Stimulated activated naive CD8-positive, alpha-beta T cell treated with anti-CD3 and anti-CD28 coated beads, Interleukin-15, Interleukin-2, amounts not matched to agents 100 U/mL and 50 U/mL, for 24 hours (primary cell): ENCODE measurements around the gene KPNA4.
"Not testable (repeated sequence)": the region's sequence is repeated elsewhere in the genome, so short reads cannot be mapped to it uniquely, and the experiment has no call there.

Experiments used
- ATAC-seq: fragments of 150-1000 bp; cut with Tn5 transposase; one replicate; pipeline ENCODE4 v1.10.0; 2021
- DNase-seq: peaks from one replicate; pipeline ENCODE4 v3.0.0; 2021

Gene KPNA4

GRCh38 chr3:160569894-160570652 lies 4.7 kb upstream of the KPNA4 start:
- ATAC-seq, result no peak
- no peak for DNase-seq

DNA sequence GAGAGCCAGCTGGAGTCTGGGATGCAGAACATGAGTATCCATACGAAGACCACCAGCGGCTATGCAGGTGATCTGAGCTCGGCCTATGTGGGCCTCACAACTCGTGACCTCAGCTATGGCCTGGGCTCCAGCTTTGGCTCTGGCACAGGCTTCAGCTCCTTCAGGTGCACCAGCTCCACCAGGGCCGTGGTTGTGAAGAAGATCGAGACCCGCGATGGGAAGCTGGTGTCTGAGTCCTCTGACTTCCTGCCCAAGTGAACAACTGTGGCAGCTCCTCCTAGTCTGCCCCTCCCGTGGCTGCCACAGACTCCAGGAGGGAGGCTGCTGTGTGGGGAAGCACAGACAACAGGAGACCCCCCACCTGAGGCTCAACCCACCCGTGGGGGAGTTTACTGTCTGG lies 3.6 kb upstream of the KPNA4 start:
- DNase-seq (no peak), ATAC-seq (no peak)

DNA sequence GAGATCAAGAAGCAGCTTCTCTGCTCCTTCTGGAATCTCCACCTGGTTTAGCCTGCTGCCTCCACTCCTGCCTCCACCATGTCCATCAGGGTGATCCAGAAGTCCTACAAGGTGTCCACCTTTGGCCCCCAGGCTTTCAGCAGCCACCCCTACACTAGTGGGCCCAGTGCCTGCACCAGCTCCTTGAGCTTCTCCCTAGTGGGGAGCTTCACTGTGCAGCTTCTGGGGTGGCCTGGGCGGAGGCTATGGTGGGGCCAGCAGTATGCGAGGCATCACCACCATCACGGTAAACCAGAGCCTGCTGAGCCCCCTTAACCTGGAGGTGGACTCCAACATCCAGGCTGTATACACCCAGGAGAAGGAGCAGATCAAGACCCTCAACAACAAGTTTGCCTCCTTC lies 2.4 kb upstream of the KPNA4 start:
- no peak for ATAC-seq

DNA sequence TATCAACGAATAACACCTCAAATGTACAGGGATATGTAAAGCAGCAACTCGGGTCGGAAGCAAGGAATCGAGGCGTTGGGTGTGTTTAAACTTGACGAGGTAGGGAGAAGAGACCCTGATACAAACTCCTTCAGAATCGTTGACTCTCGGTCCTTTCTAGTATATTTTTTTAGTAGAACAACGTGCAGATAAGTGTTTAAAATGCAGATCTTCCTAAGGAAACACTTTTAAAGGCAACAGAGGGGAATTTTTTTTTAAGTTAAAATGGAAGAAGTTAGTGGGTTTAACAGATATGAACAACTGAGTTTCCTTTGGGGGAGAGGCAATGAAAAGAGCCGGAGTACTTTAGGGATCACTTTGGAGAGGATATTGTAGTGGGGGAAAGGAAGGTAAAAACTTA lies 1.1 kb upstream of the KPNA4 start:
- no peak for DNase-seq
- no peak for ATAC-seq

More for the DNA sequence above, 2.4 kb upstream of the KPNA4 start:
- no peak for DNase-seq

GRCh38 chr3:160564949-160565441 lies 376 bp downstream of the KPNA4 start:
- ATAC-seq (peak; percentile 63), DNase-seq (peak; percentile 71)

- peak; percentile 20 for DNase-seq
- ATAC-seq, result no peak
Measured at GRCh38 chr3:160564258-160564911, 986 bp downstream of the KPNA4 start.

DNA sequence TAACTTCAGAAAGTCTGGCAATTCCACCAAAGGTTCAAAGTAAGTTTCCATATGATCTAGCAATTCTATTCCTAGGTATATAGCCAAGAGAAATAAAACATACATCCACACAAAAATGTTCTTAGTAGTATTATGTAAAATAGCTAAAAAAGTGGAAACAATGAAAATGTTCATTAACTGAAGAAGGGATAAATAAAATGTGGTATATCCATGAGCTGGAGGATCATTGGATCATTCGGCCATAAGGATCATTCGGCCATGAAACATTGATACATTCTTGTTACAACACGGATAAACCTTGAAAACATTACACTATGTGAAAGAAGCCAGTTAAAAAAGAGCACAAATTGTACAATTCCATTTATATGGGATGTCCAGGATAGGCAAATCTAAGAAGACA lies 2.4 kb downstream of the KPNA4 start:
- ATAC-seq (no peak), DNase-seq (no peak)

- DNase-seq (no peak), ATAC-seq (no peak)
Measured at GRCh38 chr3:160557571-160557970, 7.8 kb downstream of the KPNA4 start.

GRCh38 chr3:160556141-160556540 lies 9.2 kb downstream of the KPNA4 start:
- ATAC-seq, result no peak
- no peak for DNase-seq

- ATAC-seq (no peak), DNase-seq (no peak)
Measured at GRCh38 chr3:160554980-160555379, 10.4 kb downstream of the KPNA4 start.

DNA sequence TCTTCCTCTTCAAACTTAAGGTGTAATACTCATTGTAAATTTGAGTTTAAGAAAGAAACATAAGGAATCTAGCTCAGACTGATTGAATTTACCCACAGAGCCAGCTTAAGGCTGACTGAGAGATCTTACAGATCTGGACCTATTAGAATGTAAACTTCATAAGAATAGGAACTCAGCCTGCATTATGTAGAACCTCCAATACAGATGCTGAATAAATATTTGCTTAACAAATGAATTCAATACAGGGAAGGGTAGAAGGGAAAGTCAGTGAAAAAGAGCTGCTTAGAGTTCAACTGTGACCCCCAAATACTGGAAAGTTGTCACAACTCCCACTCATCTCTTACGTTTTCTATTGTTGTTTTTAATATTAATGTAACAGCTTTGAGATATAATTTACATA lies 11.5 kb downstream of the KPNA4 start:
- DNase-seq (no peak), ATAC-seq (no peak)

DNA sequence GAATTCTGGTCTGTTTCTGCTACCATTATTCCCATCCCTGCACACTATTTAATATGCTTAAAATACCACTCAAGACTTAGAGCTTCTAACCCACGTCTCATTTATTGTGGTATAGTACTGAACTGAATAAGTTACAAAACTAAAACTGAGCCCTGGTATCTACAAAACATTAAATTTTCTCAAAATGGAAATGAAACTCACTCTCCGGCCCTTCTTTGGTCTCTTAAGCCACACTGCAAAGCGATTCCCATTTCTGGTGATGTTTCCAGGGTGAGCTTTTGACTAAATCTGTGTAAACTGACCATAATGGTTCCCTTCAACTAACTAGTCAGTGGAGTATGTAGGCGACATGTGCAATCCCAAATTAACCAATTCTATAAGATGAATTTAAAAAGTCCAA lies 18.6 kb downstream of the KPNA4 start:
- ATAC-seq (no peak), DNase-seq (no peak)

GRCh38 chr3:160545504-160545871 lies 19.9 kb downstream of the KPNA4 start:
- ATAC-seq, result no peak
- DNase-seq, result no peak

DNA sequence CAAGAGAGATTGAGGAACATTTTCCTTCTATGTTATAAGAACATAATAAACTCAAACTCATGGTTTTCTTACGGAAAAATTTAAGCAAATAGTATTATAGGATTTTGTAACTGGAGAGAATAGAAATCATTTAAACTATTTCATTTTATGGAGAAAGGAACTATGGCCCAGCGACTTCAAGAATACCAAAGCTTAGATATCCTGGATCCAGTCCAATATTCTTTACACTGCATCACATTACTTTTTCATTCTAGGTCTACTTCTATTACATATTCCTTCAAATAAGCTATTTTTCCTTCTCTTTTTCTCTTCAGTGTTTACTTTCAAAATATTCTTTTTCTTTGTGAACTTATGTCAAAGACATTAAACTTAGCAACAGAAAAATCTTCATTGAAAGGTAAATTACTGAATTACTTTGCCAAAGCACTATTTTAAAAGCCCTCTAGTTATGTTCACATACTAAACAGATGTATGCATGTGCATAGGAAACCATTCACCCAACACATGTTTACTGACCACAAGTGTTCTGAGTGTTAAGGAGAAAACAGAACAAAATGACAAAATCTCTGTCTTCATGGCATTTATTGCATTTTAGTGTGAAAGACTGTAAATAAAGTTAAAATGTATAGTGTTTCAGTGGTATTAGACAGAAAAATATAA lies 20.4 kb downstream of the KPNA4 start:
- DNase-seq (no peak), ATAC-seq (no peak)

DNA sequence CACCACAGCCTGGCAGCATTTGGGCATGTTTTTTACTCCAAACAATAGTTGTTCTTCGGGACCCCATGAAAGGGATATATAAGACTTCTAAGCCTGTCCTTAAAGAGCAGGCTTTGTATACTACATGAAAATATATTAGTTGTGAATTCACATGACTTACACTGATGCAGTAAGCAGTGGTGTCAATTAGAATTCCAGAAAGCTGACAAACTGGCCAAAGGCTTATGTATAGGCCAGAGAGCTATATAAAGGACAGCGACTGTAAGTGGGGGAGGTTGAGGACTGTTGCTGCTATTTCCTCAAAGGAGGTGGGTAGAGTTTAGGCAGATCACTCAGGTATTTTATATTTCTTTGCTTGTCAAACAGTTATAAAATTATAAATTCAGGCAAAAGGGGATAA lies 24.8 kb downstream of the KPNA4 start:
- ATAC-seq, result no peak
- no peak for DNase-seq

DNA sequence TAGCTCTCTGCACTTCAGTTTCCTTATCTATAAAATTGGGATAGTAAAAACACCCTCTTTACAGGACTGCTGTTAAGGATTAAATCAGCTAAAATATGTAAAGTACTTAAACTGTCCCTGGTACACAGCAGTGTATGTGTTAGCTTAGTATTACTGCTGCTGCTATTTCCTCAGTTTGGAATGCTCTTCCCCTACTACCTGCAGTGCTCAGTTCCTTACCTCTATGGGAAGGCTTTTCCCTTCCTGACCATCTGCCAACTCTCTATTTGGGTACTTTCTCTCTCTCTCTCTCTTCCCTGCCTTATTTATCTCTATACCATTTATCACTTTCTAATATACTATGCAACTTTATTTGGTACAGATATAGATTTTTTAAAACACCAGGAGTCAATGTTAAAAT lies 26.5 kb downstream of the KPNA4 start:
- ATAC-seq (no peak), DNase-seq (no peak)

GRCh38 chr3:160537729-160538128 lies 27.6 kb downstream of the KPNA4 start:
- ATAC-seq, result no peak

GRCh38 chr3:160532371-160532770 lies 33.0 kb downstream of the KPNA4 start:
- no peak for DNase-seq
- no peak for ATAC-seq

More at GRCh38 chr3:160537729-160538128, 27.6 kb downstream of the KPNA4 start:
- no peak for DNase-seq

GRCh38 chr3:160531311-160531710 lies 34.1 kb downstream of the KPNA4 start:
- ATAC-seq (no peak), DNase-seq (no peak)

- not testable (repeated sequence) for ATAC-seq, DNase-seq
Measured at GRCh38 chr3:160516391-160516790, 49.0 kb downstream of the KPNA4 start.

DNA sequence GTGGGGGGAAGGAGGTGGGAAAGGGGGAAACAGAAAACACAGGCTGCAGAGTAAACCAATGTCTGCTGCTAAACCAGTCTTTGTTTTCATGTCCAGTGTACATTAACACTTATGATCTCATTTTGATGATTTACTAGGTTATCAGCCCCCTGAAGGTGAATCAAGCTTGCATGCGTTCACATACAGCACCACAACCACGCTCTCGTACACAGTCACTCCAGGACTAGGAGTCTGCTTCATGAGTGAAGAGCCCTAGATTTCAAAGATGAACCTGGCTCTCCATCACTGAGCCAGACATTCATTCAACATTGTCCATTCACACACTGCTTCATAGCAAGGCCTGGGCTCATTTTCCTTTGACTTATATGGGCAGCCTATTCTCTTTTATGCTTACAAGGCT lies 64.0 kb downstream of the KPNA4 start:
- ATAC-seq (no peak), DNase-seq (no peak)

GRCh38 chr3:160498202-160498601 lies 67.2 kb downstream of the KPNA4 start:
- ATAC-seq (no peak), DNase-seq (no peak)

DNA sequence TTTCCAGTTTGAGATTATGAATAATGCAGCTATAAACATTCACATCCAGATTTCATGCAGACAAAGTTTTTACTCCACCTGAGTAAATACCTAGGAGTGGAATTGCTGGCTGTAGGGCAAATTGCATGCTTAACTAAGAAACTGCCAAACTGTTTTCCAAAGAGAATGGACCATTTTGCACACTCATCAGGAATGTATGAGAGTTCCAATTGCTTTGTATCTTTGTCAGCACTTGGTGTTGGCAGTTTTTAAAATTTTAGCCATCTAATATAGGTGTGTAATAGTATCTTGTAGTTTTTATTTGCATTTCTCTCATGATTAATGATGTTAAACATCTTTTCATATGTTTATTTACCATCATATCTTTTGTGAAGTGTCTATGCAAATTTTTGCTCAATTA lies 75.2 kb downstream of the KPNA4 start:
- ATAC-seq (no peak), DNase-seq (no peak)
